GM12892 (cell line): ENCODE data around the gene INPP5K.

Source experiments
- DNase-seq: peaks from one replicate; pipeline ENCODE4 v3.0.0; 2011; ENCODE audit not compliant: insufficient read length
- FAIRE-seq: peaks from 2 replicates; lab custom pipeline; 2011; peaks lifted over from hg19 to GRCh38; lab: Jason Lieb, UNC
- POLR2A ChIP-seq: IDR thresholded peaks from 2 replicates; pipeline ENCODE4 v1.6.1; 2011; ENCODE audit warnings: low read depth, low read length, control low read depth
- POLR2AphosphoS5 ChIP-seq: IDR thresholded peaks from 2 replicates; pipeline ENCODE4 v1.6.1; 2011; ENCODE audit warnings: low read depth, low read length, control low read depth
- TAF1 ChIP-seq: IDR thresholded peaks from 2 replicates; pipeline ENCODE4 v1.6.1; 2011; ENCODE audit warnings: low read depth, mild to moderate bottlenecking, control low read depth, low read length, borderline replicate concordance

Gene INPP5K

DNA sequence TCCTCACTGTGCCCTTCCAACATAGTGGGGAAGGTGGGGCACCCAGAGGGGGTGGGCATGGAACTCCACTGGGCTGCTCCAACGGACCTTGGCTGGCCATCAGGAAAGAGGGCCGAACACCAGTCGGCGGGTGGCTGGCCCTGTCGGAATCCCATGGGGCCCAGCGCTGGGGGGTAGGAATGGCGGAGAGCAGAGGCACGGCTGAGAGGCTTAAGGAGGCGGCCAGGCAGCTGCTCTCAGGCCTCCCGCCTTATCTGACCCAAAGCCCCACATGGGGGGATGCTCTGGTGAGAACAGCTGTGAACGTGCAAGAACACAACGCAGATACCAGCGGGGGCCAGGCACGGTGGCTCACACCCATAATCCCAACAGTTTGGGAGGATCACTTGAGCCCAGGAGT lies 19.5 kb downstream of the INPP5K start:
- FAIRE-seq, result no peak
- TF ChIP-seq POLR2A (no peak), POLR2AphosphoS5 (no peak), TAF1 (no peak)
- DNase-seq, result no peak

GRCh38 chr17:1495265-1495989 lies 21.0 kb downstream of the INPP5K start:
- FAIRE-seq (no peak), DNase-seq (no peak)
- TF ChIP-seq POLR2AphosphoS5, result no peak
- TF ChIP-seq TAF1, result no peak
- no peak for TF ChIP-seq POLR2A

GRCh38 chr17:1494736-1495253 lies 21.6 kb downstream of the INPP5K start:
- FAIRE-seq, result no peak
- no peak for DNase-seq

DNA sequence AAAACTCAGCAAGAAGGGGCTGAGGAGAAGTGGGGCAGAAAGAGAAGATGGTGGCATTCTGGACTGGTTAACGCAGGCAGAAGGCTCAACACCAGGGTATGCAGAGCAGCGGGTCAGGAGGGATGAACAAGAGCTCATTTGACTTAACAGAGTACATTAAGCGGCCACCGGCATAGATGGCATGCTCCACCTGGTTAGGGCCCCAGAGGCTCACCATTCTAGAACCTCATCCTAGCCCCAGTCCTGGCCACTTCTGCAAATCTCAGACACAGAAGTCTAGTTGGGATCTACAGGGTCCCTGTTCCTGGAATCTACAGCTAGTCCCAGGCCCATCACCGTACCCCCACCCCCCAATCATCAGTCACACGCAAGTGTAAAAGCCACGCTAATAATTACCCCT lies 22.2 kb downstream of the INPP5K start:
- DNase-seq (no peak), FAIRE-seq (no peak)
- TF ChIP-seq POLR2AphosphoS5, result no peak
- TF ChIP-seq POLR2A, result no peak
- TF ChIP-seq TAF1, result no peak

More at GRCh38 chr17:1494736-1495253, 21.6 kb downstream of the INPP5K start:
- no peak for TF ChIP-seq TAF1
- TF ChIP-seq POLR2A, result no peak
- TF ChIP-seq POLR2AphosphoS5, result no peak

DNA sequence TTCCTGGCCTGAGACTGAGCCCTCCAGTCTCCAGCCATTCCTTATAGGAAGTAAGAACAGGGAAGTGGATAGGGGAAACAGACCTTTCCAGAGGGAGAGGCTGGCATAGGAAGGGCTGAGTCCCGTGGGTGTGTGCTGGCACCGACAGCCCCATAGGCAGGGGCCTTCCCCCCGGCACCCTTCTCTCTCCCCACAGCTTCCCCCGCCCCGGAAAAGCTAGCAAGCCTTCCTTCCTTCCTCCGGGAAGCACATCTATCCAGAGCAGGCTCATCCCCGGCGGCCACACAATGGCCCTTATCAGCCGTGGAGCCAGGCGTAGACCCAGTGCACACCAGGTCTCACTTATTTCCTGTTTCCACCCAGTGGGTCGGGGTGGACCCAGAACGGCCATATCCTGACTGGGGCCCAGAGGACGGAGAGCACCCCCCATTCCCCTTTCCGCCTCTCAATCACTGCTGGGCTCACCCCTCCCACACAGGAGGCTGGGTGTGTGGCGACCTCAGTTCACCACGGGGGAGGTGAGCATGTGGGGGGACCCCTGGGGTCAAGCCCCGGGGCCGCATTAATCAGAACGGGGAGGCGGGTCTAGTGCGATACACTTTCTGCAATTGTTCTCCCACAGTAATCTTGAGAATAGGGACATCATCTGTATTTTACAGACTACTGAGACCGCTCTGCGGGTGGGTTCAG lies 23.0 kb downstream of the INPP5K start:
- no peak for FAIRE-seq
- no peak for TF ChIP-seq TAF1
- no peak for TF ChIP-seq POLR2A
- TF ChIP-seq POLR2AphosphoS5, result no peak
- DNase-seq, result no peak

- TF ChIP-seq POLR2A (no peak), POLR2AphosphoS5 (no peak), TAF1 (no peak)
- no peak for FAIRE-seq
- no peak for DNase-seq
Measured at GRCh38 chr17:1492249-1493206, 23.9 kb downstream of the INPP5K start, which contains the start of gene MYO1C. MYO1C (minus strand) TSS chr17:1492686; CDS start chr17:1492487, 199 bp downstream.

DNA sequence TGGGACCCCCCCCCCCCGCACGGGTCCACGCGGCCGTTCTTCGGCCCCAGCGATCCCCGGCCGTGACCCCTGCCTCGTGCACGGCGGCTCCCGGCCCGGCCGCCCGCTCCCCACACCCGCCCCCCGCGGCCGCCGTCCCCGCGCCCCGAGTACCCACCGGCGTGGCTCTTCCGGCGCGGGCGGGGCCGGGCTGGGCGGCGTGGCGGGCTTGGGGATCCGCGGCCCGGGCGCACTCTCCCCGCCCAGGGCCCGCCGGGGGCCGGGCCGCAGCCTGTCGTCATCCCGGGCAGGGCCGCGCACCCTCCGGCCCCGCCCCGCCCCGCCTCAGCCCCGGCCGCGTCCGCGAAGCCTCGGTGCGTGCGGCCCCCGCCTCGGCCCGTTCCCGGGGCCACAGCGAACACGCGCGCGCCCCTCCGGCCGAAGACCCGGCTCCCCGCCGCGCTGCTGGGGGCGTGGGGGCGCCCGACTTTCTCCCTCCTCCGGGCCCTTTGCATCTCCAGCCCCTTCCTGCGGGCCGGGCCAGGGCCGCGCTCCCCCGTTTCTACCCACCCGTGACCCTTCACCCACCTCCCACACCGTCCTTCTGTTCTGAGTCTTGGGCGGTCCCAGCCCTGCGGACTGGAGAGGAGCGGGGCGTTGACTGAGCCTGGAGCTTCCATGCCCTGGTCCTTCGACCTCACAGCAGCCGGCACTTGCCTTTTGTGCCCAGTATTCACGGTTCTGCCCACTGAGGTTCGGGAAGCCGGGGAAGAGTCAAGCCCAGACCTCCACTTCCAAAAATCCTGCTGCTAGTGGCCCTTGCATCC lies 24.8 kb downstream of the INPP5K start:
- peak; percentile 72 for FAIRE-seq
- DNase-seq, result peak; percentile 97
- TF ChIP-seq TAF1 (no peak), POLR2AphosphoS5 (no peak), POLR2A (no peak)

DNA sequence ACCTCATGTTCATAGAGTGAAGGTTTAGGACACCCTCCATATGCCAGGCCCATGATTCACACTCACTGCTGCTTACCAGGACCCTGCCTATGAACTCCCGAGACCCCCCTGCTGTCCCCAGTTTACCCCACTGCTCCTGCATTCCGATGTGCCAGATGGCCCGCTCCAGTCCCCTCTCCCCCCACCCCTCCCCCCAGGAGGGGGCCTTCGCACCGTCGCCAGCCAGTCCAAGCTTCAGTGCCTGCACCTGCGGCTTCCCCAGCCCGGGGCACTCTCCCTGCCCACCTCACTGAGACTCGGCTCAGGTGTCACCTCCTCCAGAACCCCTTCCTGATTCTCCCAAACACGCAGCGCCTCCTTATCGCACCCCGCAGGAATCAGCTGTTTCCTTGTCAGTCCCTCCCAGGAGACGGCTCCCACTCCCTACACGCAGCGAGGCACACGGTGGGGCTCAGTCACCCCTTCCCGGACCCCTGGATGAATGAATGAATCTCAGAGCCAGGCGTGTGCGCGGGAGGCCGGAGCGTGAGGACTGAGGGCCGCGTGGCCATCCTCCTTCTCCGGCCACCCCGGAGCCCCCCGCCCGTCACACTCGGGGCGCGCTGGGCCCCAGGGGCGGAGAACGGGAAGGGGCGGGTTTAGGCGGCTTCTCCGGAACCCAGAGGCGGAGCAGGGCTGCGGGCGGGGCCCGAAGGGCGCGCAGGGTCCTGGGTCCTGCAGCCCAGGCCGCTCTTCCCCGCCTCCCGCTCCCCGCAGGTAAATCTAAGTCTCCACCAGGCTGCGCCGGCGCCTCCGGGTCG lies 25.6 kb downstream of the INPP5K start:
- FAIRE-seq, result peak; percentile 76
- TF ChIP-seq TAF1 (no peak), POLR2AphosphoS5 (no peak; the same call in 1 of the 2 replicates), POLR2A (peak; percentile 51; the same call in 1 of the 2 replicates)
- peak; percentile 91 for DNase-seq

GRCh38 chr17:1488826-1489270 lies 27.6 kb downstream of the INPP5K start:
- DNase-seq (no peak), FAIRE-seq (no peak)
- TF ChIP-seq POLR2A (no peak), POLR2AphosphoS5 (no peak), TAF1 (no peak)
